ENCODE data around the gene PLXNB2. TPM values are rescaled to one million over a fixed set of nuclear protein-coding genes. Genes with fewer than 3 reads are reported as not detected.

PLXNB2 gene
- total and polyA plus RNA-seq, 4 donors: 123 to 310 (median 173) TPM

GRCh38 chr22:50271519-50271970 lies 35.9 kb downstream of the PLXNB2 start:
- ATAC-seq (ENCODE audit: insufficient read depth, low FRiP score) (peak; percentile 5), DNase-seq (peak in 2 of 3 donors; percentile 61 to 65)
- H3K9ac ChIP-seq (ENCODE audit: insufficient read depth in 1 of 2, low read length in 2 of 2): no peak overlapping the region
- no peak for TF ChIP-seq CTCF (IDR thresholded peaks at IDR 0.05; ENCODE audit: control extremely low read depth, extremely low read depth)
- H3K36me3 ChIP-seq (ENCODE audit: control insufficient read depth in 4 of 4, insufficient read depth in 4 of 4, low read length in 4 of 4): peaks cover 0 to 20% (median 4%) of the 10 kb centered on the region in 4 donors
- 0 to 1% methylated on average over 32 to 45 of the region's 45 CpGs for WGBS, 2 donors
- no peaks in the 10 kb centered on the region for H3K27me3 ChIP-seq (ENCODE audit: control insufficient read depth in 3 of 3, insufficient read depth in 3 of 3, low read length in 2 of 3)
- no peak overlapping the region for H3K27ac ChIP-seq (ENCODE audit: low read depth in 1 of 2, low read length in 1 of 2)
- peaks cover 0 to 30% (median 18%) of the 10 kb centered on the region in 5 donors for H3K4me1 ChIP-seq (ENCODE audit: control insufficient read depth in 5 of 5, insufficient read depth in 5 of 5, low read length in 5 of 5)
- peak overlapping the region; percentile 4 for H3K4me3 ChIP-seq
- H3K9me3 ChIP-seq (ENCODE audit: control insufficient read depth in 4 of 4, insufficient read depth in 3 of 4, low read length in 3 of 4): no peaks in the 10 kb centered on the region

GRCh38 chr22:50270666-50271394 lies 36.6 kb downstream of the PLXNB2 start:
- H3K9me3 ChIP-seq (ENCODE audit: control insufficient read depth in 4 of 4, insufficient read depth in 3 of 4, low read length in 3 of 4): no peaks in the 10 kb centered on the region
- H3K36me3 ChIP-seq (ENCODE audit: control insufficient read depth in 4 of 4, insufficient read depth in 4 of 4, low read length in 4 of 4): peaks cover 0 to 13% (median 4%) of the 10 kb centered on the region in 4 donors
- WGBS, 2 donors: 1% methylated on average over 53 of the region's 53 CpGs
- H3K27ac ChIP-seq (ENCODE audit: low read depth in 1 of 2, low read length in 1 of 2): peak overlapping the region; percentile 46 to 62
- peak overlapping the region; percentile 12 for H3K4me3 ChIP-seq
- no peak overlapping the region for H3K9ac ChIP-seq (ENCODE audit: insufficient read depth in 1 of 2, low read length in 2 of 2)
- H3K27me3 ChIP-seq (ENCODE audit: control insufficient read depth in 3 of 3, insufficient read depth in 3 of 3, low read length in 2 of 3): no peaks in the 10 kb centered on the region
- H3K4me1 ChIP-seq (ENCODE audit: control insufficient read depth in 5 of 5, insufficient read depth in 5 of 5, low read length in 5 of 5): peaks cover 0 to 30% (median 18%) of the 10 kb centered on the region in 5 donors
- DNase-seq: peak; percentile 59 to 75 (median 75)
- no peak for TF ChIP-seq CTCF (IDR thresholded peaks at IDR 0.05; ENCODE audit: control extremely low read depth, extremely low read depth)
- ATAC-seq (ENCODE audit: insufficient read depth, low FRiP score): peak; percentile 38

- no peaks in the 10 kb centered on the region for H3K9me3 ChIP-seq (ENCODE audit: control insufficient read depth in 4 of 4, insufficient read depth in 3 of 4, low read length in 3 of 4)
- H3K36me3 ChIP-seq (ENCODE audit: control insufficient read depth in 4 of 4, insufficient read depth in 4 of 4, low read length in 4 of 4): peaks cover 0 to 6% (median 3%) of the 10 kb centered on the region in 4 donors
- H3K27ac ChIP-seq (ENCODE audit: low read depth in 1 of 2, low read length in 1 of 2): peak within 1 kb of the TSS; percentile 46 to 71
- H3K9ac ChIP-seq (ENCODE audit: insufficient read depth in 1 of 2, low read length in 2 of 2): no peak within 1 kb of the TSS
- peak within 1 kb of the TSS; percentile 32 for H3K4me3 ChIP-seq
- peak in 2 of 3 donors; percentile 39 to 48 for DNase-seq
- no peaks in the 10 kb centered on the region for H3K27me3 ChIP-seq (ENCODE audit: control insufficient read depth in 3 of 3, insufficient read depth in 3 of 3, low read length in 2 of 3)
- peak; percentile 8 for ATAC-seq (ENCODE audit: insufficient read depth, low FRiP score)
- H3K4me1 ChIP-seq (ENCODE audit: control insufficient read depth in 5 of 5, insufficient read depth in 5 of 5, low read length in 5 of 5): peaks cover 0 to 30% (median 18%) of the 10 kb centered on the region in 5 donors
- 0 to 1% methylated on average over 63 to 92 of the region's 92 CpGs for WGBS, 2 donors
- no peak for TF ChIP-seq CTCF (IDR thresholded peaks at IDR 0.05; ENCODE audit: control extremely low read depth, extremely low read depth)
These were observed 37.3 kb downstream of the PLXNB2 start, which contains the start of gene MAPK11 for GRCh38 chr22:50269970-50270665. Gene MAPK11, minus strand, starts transcription at chr22:50270380. Its CDS starts 88 bp downstream, at chr22:50270292.
